Measurements from ENCODE around the gene RNF166.

DNA sequence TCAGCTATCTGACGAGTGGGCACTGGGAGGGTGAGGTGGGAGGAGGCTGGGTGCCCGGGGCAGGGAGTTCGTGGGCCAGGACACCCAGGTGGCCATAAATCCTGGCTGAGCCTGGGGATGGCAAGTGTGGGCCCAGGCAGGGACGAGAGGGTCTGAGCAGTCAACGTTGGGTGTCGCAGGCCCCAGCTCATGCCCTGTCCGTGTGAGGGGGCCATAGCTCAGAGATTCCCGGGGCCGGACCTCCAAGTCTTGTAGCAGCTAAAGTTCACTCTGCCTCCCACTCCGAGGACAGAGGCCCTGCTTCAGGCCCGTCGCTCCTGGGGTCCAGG is 34.5 kb upstream of the RNF166 start:
- TF ChIP-seq POLR2AphosphoS5 (IDR thresholded peaks at IDR 0.05) (no peak), POLR2A (IDR thresholded peaks at IDR 0.05) (no peak)

Measured in prostate gland (tissue), 1 donor.